ENCODE results near the gene GAS2.

GAS2 gene

DNA sequence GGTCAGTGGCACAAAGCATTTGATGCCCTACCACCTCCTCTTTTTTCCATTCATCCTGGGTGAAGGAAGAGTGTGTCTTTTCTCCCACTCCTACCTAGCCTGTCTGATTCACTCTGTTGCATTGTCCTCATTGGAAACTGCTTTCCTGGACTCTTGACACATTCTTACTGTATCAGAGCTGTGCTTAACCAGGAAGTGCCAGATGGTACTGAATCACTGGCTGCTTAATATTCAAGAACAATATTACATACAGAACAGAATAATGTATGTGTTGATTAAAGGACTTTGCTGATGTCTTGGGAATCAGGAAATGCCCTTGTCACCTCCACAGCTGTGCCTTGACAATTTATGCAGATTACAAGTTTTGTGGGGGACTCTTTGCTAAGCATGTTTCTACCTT is 118.8 kb downstream of the GAS2 start (continued):
- TF ChIP-seq, protein P1, sequence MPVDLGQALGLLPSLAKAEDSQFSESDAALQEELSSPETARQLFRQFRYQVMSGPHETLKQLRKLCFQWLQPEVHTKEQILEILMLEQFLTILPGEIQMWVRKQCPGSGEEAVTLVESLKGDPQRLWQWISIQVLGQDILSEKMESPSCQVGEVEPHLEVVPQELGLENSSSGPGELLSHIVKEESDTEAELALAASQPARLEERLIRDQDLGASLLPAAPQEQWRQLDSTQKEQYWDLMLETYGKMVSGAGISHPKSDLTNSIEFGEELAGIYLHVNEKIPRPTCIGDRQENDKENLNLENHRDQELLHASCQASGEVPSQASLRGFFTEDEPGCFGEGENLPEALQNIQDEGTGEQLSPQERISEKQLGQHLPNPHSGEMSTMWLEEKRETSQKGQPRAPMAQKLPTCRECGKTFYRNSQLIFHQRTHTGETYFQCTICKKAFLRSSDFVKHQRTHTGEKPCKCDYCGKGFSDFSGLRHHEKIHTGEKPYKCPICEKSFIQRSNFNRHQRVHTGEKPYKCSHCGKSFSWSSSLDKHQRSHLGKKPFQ (tag by site-specific recombination; IDR thresholded peaks at IDR 0.05) = no peak
- TF ChIP-seq ZBTB8A (tag by site-specific recombination; IDR thresholded peaks at IDR 0.05) = no peak

DNA sequence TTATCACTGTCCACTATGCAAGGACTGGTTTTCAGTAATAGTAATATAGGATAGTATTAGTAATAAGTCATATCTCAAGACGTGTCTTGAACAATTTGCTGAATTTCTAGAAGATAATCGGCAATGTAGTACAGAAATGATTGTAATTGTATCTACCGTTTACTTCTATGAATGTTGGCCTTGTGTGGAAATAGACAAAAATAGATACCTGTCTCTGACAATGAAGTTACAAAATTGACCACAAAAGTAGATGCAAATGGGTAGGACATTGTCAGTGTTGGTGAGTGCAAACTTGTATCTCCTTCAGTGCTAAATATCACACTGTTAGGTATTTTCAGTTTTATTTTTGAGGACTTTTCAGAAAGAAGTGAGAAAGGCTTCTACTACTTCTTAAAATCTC is 120.1 kb downstream of the GAS2 start:
- Histone ChIP-seq H3K9me3 (ENCODE audit: control insufficient read depth, insufficient read depth, low read depth, low read length) (no peaks in the 10 kb centered on the region), H3K4me3 (ENCODE audit: low read depth, low read length) (no peak overlapping the region), H3K27ac (ENCODE audit: extremely low read depth, low read depth, low read length) (no peak overlapping the region), H3K36me3 (ENCODE audit: control insufficient read depth in 2 of 2, insufficient read depth in 1 of 2, low read length in 2 of 2) (no peaks in the 10 kb centered on the region), H3K4me1 (ENCODE audit: control insufficient read depth, insufficient read depth, low read length) (no peaks in the 10 kb centered on the region)
- CTCF ChIA-PET = interaction anchor here (1.0 to 3.9 kb wide), 12 partner anchors 17 to 615 kb away, joined by 3 to 51 read pairs (median 6); no protein-coding TSS in a partner anchor
- POLR2A ChIA-PET = no interaction called here
- TF ChIP-seq ZFP3 (tag by site-specific recombination; IDR thresholded peaks at IDR 0.05; ENCODE audit: low read depth) (no peak), ZBTB1 (tag by site-specific recombination; IDR thresholded peaks at IDR 0.05) (no peak), KLF1 (tag by site-specific recombination; IDR thresholded peaks at IDR 0.05) (no peak), ZNF114 (tag by site-specific recombination; IDR thresholded peaks at IDR 0.05) (no peak), ZFHX2 (tag by site-specific recombination; conservative IDR thresholded peaks at IDR 0.05) (no peak)

DNA sequence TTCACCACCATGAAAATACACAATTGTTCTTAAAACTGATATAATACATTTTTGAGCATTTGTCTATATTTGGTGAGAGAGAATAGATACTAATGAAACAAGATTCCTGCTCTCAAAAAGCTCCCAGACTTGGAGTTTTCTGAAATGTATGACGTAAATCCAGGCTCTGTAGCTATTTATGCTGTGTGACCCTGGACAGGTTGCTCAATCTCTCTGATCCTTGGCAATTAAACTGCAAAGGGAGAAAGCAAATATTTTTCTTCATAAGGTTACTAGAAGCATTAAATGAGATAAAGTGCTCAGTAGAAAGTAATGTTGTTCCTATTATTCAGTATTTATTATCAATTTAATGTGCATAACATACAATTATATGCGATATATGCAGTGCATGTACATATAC is 120.6 kb downstream of the GAS2 start:
- Histone ChIP-seq H3K36me3 (ENCODE audit: control insufficient read depth in 2 of 2, insufficient read depth in 1 of 2, low read length in 2 of 2) (no peaks in the 10 kb centered on the region), H3K27ac (ENCODE audit: extremely low read depth, low read depth, low read length) (no peak overlapping the region), H3K9me3 (ENCODE audit: control insufficient read depth, insufficient read depth, low read depth, low read length) (no peaks in the 10 kb centered on the region), H3K4me1 (ENCODE audit: control insufficient read depth, insufficient read depth, low read length) (no peaks in the 10 kb centered on the region), H3K4me3 (ENCODE audit: low read depth, low read length) (no peak overlapping the region)
- CTCF ChIA-PET = interaction anchor here (0.6 to 3.9 kb wide), 35 partner anchors 8 to 838 kb away, joined by 3 to 51 read pairs (median 5); partner anchors contain the start of gene FANCF
- TF ChIP-seq ZNF529 (tag by site-specific recombination; IDR thresholded peaks at IDR 0.05; ENCODE audit: insufficient replicate concordance) (no peak), ZNF626 (tag by site-specific recombination; IDR thresholded peaks at IDR 0.05) (no peak), ZNF366 (tag by site-specific recombination; conservative IDR thresholded peaks at IDR 0.05) (no peak), ZNF138 (tag by site-specific recombination; IDR thresholded peaks at IDR 0.05; ENCODE audit: borderline replicate concordance) (no peak), GFI1B (tag by site-specific recombination; IDR thresholded peaks at IDR 0.05) (no peak), ZNF302 (tag by site-specific recombination; IDR thresholded peaks at IDR 0.05; ENCODE audit: low read depth) (no peak), ZNF24 (tag by site-specific recombination; IDR thresholded peaks at IDR 0.05) (no peak), ZNF76 (tag by site-specific recombination; IDR thresholded peaks at IDR 0.05; ENCODE audit: borderline replicate concordance, low read depth) (no peak), ZNF623 (tag by site-specific recombination; IDR thresholded peaks at IDR 0.05) (no peak), ZBTB17 (tag by site-specific recombination; IDR thresholded peaks at IDR 0.05) (no peak), ZNF157 (tag by site-specific recombination; IDR thresholded peaks at IDR 0.05) (no peak), ZNF530 (tag by site-specific recombination; IDR thresholded peaks at IDR 0.05; ENCODE audit: low read depth) (no peak), ZNF426 (tag by site-specific recombination; IDR thresholded peaks at IDR 0.05) (no peak)
- TF ChIP-seq, protein P2, sequence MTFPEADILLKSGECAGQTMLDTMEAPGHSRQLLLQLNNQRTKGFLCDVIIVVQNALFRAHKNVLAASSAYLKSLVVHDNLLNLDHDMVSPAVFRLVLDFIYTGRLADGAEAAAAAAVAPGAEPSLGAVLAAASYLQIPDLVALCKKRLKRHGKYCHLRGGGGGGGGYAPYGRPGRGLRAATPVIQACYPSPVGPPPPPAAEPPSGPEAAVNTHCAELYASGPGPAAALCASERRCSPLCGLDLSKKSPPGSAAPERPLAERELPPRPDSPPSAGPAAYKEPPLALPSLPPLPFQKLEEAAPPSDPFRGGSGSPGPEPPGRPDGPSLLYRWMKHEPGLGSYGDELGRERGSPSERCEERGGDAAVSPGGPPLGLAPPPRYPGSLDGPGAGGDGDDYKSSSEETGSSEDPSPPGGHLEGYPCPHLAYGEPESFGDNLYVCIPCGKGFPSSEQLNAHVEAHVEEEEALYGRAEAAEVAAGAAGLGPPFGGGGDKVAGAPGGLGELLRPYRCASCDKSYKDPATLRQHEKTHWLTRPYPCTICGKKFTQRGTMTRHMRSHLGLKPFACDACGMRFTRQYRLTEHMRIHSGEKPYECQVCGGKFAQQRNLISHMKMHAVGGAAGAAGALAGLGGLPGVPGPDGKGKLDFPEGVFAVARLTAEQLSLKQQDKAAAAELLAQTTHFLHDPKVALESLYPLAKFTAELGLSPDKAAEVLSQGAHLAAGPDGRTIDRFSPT (tag by site-specific recombination; IDR thresholded peaks at IDR 0.05) = no peak
- TF ChIP-seq, protein P3, sequence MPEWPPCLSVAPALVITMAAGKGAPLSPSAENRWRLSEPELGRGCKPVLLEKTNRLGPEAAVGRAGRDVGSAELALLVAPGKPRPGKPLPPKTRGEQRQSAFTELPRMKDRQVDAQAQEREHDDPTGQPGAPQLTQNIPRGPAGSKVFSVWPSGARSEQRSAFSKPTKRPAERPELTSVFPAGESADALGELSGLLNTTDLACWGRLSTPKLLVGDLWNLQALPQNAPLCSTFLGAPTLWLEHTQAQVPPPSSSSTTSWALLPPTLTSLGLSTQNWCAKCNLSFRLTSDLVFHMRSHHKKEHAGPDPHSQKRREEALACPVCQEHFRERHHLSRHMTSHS (tag by site-specific recombination; IDR thresholded peaks at IDR 0.05) = no peak
- TF ChIP-seq, protein P4, sequence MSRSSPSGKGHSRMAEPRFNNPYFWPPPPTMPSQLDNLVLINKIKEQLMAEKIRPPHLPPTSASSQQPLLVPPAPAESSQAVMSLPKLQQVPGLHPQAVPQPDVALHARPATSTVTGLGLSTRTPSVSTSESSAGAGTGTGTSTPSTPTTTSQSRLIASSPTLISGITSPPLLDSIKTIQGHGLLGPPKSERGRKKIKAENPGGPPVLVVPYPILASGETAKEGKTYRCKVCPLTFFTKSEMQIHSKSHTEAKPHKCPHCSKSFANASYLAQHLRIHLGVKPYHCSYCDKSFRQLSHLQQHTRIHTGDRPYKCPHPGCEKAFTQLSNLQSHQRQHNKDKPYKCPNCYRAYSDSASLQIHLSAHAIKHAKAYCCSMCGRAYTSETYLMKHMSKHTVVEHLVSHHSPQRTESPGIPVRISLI (tag by site-specific recombination; IDR thresholded peaks at IDR 0.05) = no peak
- POLR2A ChIA-PET = no interaction called here
